ENCODE results near the gene RNF40.

The RNF40 gene

GRCh38 chr16:30761928-30762902 is at the start of gene RNF40, which contains the start of gene CFAP119:
Gene RNF40 (plus strand): TSS chr16:30762322. CDS start chr16:30762546, 224 bp downstream.
Gene CFAP119 (minus strand): TSS chr16:30762062. CDS start chr16:30761748, 314 bp downstream.
- peak; percentile 87 for DNase-seq

DNA sequence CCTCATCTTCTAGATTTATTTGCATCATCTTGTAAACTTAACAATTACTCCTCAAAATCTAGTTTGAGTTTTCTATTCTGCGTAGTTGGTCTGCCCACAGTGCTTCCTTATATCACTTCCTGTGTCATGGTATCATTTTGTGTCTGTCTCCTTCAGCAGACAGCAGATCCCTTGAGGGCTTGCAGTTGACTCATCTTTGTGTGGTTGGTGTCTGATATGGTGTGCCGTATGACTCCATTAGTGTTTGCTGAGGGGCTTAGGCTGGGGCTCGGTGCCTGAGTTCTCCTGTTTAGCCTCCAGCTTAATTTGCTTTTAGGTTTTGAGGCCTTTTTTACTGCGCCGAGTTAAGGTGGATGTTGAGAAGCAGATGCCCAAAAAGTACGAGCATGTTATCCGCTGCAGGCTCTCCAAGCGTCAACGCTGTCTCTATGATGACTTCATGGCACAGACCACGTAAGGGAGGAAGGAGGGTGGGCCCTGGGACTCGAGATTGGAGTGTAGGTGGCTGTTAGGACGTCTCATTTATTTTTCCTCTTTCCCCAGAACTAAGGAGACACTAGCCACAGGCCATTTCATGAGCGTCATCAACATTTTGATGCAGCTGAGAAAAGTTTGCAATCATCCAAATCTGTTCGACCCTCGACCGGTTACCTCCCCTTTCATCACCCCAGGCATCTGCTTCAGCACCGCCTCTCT is 46.2 kb upstream of the RNF40 start:
- peak; percentile 65 for DNase-seq

GRCh38 chr16:30720086-30720485 is 42.0 kb upstream of the RNF40 start:
- no peak for DNase-seq

DNA sequence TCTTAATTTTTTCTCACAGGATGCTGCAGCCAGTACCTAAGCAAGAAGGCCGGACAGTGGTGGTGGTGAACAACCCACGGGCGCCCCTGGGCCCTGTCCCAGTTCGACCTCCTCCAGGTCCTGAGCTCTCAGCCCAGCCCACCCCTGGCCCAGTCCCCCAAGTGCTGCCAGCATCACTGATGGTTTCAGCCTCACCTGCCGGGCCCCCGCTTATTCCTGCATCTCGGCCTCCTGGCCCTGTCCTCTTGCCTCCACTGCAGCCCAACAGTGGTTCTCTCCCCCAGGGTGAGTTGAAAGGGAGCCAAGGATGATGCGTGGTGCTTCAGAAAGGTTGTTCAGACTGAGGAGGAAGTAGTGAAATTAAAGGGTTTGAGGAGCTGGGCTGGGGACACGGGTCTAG is 41.4 kb upstream of the RNF40 start:
- no peak for DNase-seq

GRCh38 chr16:30721167-30721566 is 41.0 kb upstream of the RNF40 start:
- no peak for DNase-seq

GRCh38 chr16:30721606-30722005 is 40.5 kb upstream of the RNF40 start:
- no peak for DNase-seq

GRCh38 chr16:30722443-30722842 is 39.7 kb upstream of the RNF40 start:
- DNase-seq = no peak

DNA sequence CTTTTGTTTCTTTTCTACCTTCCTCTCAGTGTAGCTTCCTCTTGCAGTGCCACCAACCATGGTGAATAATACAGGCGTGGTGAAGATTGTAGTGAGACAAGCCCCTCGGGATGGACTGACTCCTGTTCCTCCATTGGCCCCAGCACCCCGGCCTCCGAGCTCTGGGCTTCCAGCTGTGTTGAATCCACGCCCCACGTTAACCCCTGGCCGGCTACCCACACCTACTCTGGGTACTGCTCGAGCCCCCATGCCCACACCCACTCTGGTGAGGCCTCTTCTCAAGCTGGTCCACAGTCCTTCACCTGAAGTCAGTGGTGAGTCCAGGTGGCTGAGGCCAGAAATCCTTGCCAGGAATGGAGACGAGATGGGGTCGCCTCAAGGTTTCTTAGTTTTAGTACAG is 39.2 kb upstream of the RNF40 start:
- no peak for DNase-seq

DNA sequence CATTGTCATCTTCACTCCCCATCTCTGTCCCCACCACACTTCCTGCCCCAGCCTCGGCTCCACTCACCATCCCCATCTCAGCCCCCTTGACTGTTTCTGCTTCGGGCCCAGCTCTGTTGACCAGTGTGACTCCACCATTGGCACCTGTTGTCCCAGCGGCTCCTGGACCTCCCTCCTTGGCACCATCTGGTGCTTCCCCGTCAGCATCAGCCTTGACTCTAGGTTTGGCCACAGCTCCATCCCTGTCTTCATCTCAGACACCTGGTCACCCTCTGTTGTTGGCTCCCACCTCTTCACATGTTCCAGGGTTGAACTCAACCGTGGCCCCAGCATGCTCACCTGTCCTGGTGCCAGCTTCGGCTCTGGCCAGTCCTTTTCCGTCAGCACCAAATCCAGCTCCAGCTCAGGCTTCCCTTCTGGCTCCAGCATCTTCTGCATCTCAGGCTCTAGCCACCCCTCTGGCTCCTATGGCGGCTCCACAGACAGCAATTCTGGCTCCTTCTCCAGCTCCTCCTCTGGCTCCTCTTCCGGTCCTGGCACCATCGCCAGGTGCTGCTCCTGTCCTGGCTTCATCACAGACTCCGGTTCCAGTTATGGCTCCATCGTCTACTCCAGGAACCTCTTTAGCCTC is 38.3 kb upstream of the RNF40 start:
- no peak for DNase-seq

DNA sequence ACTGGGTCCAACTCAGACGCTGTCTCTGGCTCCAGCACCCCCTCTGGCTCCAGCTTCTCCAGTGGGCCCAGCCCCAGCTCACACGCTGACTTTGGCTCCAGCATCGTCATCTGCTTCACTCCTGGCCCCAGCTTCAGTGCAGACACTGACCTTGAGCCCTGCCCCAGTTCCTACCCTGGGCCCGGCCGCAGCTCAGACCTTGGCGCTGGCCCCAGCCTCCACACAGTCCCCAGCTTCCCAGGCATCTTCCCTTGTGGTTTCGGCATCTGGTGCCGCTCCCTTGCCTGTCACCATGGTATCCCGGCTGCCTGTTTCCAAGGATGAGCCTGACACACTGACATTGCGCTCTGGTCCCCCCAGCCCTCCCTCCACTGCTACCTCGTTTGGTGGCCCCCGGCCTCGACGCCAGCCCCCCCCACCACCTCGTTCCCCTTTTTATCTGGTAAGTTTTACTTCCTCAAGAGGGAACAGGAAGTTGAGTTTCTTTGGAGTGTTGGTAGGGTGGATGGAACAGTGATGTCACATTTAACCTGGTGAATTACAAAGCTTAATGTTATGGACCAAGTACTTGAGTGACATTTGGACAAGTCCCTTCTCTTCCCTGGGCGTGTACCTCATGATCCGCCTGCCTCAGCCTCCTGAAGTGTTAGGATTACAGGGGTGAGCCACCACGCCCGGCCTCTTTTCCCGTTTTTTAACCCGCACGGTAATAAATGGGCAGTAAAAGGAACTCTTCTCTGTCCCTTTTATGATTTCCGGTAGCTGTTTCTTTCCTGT is 37.3 kb upstream of the RNF40 start:
- DNase-seq = peak; percentile 19

DNA sequence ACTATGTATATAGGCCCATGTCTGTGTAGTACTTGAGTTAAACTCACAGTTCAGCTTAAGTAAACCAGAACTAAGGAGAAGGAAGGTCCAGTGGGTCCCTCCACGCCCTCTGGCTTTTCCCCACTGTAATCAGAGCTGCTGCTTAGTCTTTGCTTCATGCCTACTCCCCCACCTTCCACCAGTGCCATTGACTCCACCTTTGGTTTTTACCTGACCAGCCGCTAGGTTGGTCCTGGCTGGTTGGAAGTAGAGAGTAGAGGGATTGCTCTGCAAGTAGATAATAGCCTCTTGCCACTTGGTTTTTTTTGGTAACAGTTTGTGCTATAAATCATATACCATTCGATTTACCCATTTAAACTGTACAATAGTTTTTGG is 36.7 kb upstream of the RNF40 start:
- no peak for DNase-seq

DNA sequence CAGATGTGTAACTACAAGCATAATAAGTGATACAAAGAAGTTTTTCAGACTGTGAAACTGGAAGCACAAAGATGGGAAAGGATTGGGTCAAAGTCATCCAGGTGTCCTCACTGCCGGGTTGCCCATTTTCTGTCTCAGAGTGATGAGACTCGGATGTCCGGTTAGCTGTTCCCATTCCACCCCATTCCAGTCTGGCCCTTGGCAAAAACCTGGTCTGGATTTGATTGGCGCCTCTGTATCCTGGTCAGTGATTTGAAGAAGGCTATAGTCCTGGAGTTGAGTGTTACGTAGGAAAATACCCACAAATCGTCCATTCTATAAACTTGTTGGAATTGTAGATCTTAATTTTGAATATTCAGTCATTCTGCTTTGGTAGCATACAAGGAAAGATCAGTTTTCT is 33.8 kb upstream of the RNF40 start:
- DNase-seq = no peak

DNA sequence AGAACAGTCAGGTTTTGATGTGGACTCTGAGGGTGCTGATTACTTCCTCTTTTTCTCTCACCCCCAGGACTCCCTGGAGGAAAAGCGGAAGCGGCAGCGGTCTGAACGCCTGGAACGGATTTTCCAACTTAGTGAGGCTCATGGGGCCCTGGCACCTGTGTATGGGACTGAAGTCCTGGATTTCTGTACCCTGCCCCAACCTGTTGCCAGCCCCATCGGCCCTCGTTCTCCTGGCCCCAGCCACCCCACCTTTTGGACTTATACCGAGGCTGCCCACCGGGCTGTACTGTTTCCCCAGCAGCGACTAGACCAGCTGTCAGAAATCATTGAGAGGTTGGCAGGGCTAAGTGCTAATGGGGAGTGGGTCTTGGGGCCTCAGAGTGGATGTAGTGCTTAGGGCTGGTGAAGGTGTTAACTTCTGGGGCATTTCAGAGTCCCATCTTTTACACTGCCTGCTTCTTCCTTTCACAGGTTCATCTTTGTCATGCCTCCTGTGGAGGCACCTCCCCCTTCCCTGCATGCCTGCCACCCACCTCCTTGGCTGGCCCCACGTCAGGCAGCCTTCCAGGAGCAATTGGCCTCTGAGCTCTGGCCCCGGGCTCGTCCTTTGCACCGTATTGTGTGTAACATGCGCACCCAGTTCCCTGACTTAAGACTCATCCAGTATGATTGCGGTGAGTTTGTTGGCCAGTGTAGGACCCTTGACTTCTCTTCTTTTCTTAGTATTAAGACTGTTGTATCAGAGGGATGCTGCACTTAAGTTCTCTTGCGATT is 33.0 kb upstream of the RNF40 start:
- no peak for DNase-seq

DNA sequence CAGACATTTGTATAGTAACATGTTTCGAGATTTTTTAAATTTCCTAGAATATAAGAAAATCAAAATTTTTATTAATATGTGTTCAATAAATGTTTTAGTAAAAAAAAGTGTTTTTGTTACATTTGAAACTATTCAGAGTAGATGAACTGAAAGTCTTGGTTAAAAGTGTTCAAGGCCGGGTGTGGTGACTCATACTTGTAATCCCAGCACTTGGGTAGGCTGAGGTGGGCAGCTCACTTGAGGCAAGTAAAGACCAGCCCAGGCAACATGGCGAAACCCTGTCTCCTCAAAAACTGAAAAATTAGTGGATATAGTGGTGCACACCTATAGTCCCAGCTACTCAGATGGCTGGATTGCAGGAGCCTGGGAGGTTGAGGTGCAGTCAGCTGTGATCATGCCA is 30.7 kb upstream of the RNF40 start:
- DNase-seq = no peak

DNA sequence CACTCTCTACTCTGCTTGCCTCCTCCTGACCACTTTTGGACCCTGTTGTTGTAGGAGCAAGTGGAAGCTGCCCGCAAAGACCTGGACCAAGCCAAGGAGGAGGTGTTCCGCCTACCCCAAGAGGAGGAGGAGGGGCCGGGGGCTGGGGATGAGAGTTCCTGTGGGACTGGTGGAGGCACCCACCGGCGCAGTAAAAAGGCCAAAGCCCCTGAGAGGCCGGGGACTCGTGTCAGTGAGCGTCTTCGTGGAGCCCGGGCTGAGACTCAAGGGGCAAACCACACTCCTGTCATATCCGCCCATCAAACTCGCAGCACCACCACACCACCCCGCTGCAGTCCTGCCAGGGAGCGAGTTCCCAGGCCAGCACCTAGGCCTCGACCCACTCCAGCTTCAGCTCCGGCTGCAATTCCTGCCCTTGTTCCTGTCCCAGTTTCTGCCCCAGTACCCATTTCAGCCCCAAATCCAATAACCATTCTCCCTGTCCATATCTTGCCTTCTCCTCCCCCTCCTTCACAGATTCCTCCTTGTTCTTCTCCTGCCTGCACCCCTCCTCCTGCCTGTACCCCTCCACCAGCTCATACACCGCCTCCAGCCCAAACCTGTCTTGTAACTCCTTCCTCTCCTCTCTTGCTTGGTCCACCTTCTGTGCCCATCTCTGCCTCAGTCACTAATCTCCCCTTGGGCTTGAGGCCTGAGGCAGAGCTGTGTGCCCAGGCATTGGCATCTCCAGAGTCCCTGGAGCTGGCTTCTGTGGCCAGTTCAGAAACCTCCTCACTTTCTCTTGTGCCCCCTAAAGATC is 24.9 kb upstream of the RNF40 start:
- DNase-seq = no peak

DNA sequence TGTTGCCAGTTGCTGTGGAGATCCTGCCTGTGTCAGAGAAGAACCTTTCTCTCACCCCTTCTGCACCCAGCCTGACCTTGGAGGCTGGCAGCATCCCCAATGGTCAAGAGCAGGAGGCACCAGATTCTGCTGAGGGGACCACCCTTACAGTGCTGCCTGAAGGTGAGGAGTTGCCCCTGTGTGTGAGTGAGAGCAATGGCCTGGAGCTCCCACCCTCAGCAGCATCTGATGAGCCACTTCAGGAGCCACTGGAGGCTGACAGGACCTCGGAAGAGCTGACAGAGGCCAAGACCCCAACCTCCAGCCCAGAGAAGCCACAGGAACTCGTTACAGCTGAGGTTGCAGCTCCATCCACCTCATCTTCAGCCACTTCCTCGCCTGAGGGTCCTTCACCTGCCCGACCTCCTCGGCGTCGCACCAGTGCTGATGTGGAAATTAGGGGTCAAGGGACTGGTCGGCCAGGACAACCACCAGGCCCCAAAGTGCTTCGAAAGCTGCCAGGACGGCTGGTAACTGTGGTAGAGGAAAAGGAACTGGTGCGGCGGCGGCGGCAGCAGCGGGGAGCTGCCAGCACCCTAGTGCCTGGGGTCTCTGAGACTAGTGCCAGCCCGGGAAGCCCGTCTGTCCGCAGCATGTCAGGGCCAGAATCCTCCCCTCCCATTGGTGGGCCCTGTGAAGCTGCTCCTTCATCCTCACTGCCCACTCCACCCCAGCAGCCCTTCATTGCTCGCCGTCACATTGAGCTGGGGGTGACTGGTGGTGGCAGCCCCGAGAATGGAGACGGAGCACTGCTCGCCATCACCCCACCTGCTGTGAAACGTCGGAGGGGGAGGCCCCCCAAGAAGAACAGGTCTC is 24.1 kb upstream of the RNF40 start:
- DNase-seq = no peak

GRCh38 chr16:30738984-30739951 is 22.9 kb upstream of the RNF40 start:
- DNase-seq = no peak

GRCh38 chr16:30740364-30741251 is 21.5 kb upstream of the RNF40 start:
- DNase-seq = no peak

Measured in SIG-M5 (cell line).